Caco-2 (cell line): ENCODE data around the gene RFNG. TPM values are rescaled to one million over a fixed set of nuclear protein-coding genes. Genes with fewer than 3 reads are reported as not detected.

ENCODE experiments used
- BruUV-seq: library from RNA; stranded (reverse); fragments of 400-500 nt; replicated peaks from 2 replicates; lab custom pipeline; 2021; lab: Mats Ljungman, UMichigan
- CTCF ChIA-PET: fragments of 300-600 bp; sonication (Branson Sonifier 250); formaldehyde crosslinking; loops from one replicate; lab custom pipeline; 2022; ENCODE audit warnings: antibody characterized with exemption; lab: Charles Lee
- POLR2A ChIA-PET: fragments of 300-600 bp; sonication (Branson Sonifier 250); formaldehyde crosslinking; loops from one replicate; lab custom pipeline; 2022; ENCODE audit warnings: antibody characterized with exemption; lab: Charles Lee
- DNase-seq, 2 experiments: peaks; one replicate each; pipeline versions ENCODE4 v3.0.0 to v3.0.0-alpha.2; 2020 to 2022
- H3K27me3 ChIP-seq: replicated peaks from 2 replicates; pipeline ENCODE4 v1.6.0; 2011; ENCODE audit warnings: low read length; ENCODE audit not compliant: control insufficient read depth, insufficient read depth
- H3K36me3 ChIP-seq: 2 replicates; pipeline ENCODE4 v1.5.1; 2011; ENCODE audit warnings: low read length; ENCODE audit not compliant: control insufficient read depth, insufficient read depth
- H3K4me1 ChIP-seq: fragments of 250-450 bp; sonication (Bioruptor Pico); 2 replicates; pipeline ENCODE4 v1.5.1; 2020; ENCODE audit warnings: mild to moderate bottlenecking
- H3K4me3 ChIP-seq: 2 replicates; pipeline ENCODE4 v1.5.1; 2011; ENCODE audit warnings: low read depth, mild to moderate bottlenecking, control low read depth, low read length
- H3K9me3 ChIP-seq: fragments of 250-450 bp; sonication (Bioruptor Pico); 2 replicates; pipeline ENCODE4 v1.5.1; 2020; ENCODE audit warnings: mild to moderate bottlenecking, moderate library complexity
- H3K27ac Mint-ChIP-seq: one replicate; pipeline ENCODE4 v1.8.0; 2022; ENCODE audit warnings: mixed read lengths; ENCODE audit not compliant: unreplicated experiment
- H3K27me3 Mint-ChIP-seq: one replicate; pipeline ENCODE4 v1.8.0; 2022; ENCODE audit warnings: mixed read lengths; ENCODE audit not compliant: insufficient read depth, unreplicated experiment
- H3K36me3 Mint-ChIP-seq: one replicate; pipeline ENCODE4 v1.8.0; 2022; ENCODE audit warnings: mild to moderate bottlenecking, mixed read lengths; ENCODE audit not compliant: insufficient read depth, unreplicated experiment
- H3K4me1 Mint-ChIP-seq: one replicate; pipeline ENCODE4 v1.8.0; 2022; ENCODE audit warnings: low read depth, mixed read lengths; ENCODE audit not compliant: unreplicated experiment
- H3K4me3 Mint-ChIP-seq: one replicate; pipeline ENCODE4 v1.8.0; 2022; ENCODE audit warnings: mild to moderate bottlenecking, moderate library complexity, mixed read lengths; ENCODE audit not compliant: unreplicated experiment
- H3K9me3 Mint-ChIP-seq: one replicate; pipeline ENCODE4 v1.8.0; 2022; ENCODE audit warnings: mixed read lengths; ENCODE audit not compliant: unreplicated experiment
- CTCF ChIP-seq, 2 experiments: fragments of 200-600 bp in 1 of 2; IDR thresholded peaks; 1 replicate in 1 of 2; 2 replicates in 1 of 2; pipeline versions ENCODE4 v1.5.1 to v1.8.0; 2011 to 2022; ENCODE audit warnings: antibody characterized with exemption in 1 of 2, control low read depth in 1 of 2, inconsistent platforms in 1 of 2, low read depth in 1 of 2, low read length in 1 of 2, mild to moderate bottlenecking in 1 of 2, moderate library complexity in 1 of 2; ENCODE audit not compliant: insufficient read depth in 1 of 2, severe bottlenecking in 1 of 2, unreplicated experiment in 1 of 2
- intact Hi-C: fragments of 100-400 bp; cut with micrococcal nuclease; formaldehyde crosslinking; loops from one replicate; pipeline ENCODE4 v1.10.0; 2022; ENCODE audit not compliant: unreplicated experiment
- total RNA-seq: library from RNA; stranded (reverse); gene quantifications from 2 replicates; pipeline ENCODE4 v1.2.3, GENCODE V29; 2022

The RFNG gene
- total RNA-seq, 1 experiment from 2014 or later, result 35.5 TPM

- H3K9me3 Mint-ChIP-seq, result no peaks in the 10 kb centered on the region
- Histone ChIP-seq H3K4me1 (peaks cover 19% of the 10 kb centered on the region), H3K36me3 (no peaks in the 10 kb centered on the region; the same call in 1 of the 2 replicates), H3K27me3 (no peaks in the 10 kb centered on the region), H3K9me3 (no peaks in the 10 kb centered on the region), H3K4me3 (no peak overlapping the region)
- no peak for TF ChIP-seq CTCF (IDR thresholded peaks at IDR 0.05; ENCODE audit: insufficient read depth in 1 of 2, low read depth in 1 of 2, low read length in 1 of 2, severe bottlenecking in 1 of 2, unreplicated experiment in 1 of 2)
- peak; percentile 71 to 80 for DNase-seq
- peaks cover 17% of the 10 kb centered on the region for H3K36me3 Mint-ChIP-seq
- H3K4me3 Mint-ChIP-seq, result no peak overlapping the region
- ChIA-PET CTCF (interaction anchor here (0.6 to 1.9 kb wide), 2 partner anchors 16 to 88 kb away, joined by 3 to 9 read pairs; no protein-coding TSS in a partner anchor), POLR2A (interaction anchor here (0.6 to 2.3 kb wide), 2 partner anchors 19 to 20 kb away, joined by 3 to 9 read pairs; partner anchors contain the start of genes CENPX and LRRC45)
- BruUV-seq, result no TSS peak
- intact Hi-C loops, result no loop called here
- no peak overlapping the region for H3K27ac Mint-ChIP-seq
- no peaks in the 10 kb centered on the region for H3K27me3 Mint-ChIP-seq
- no peaks in the 10 kb centered on the region for H3K4me1 Mint-ChIP-seq
Measured at GRCh38 chr17:82003411-82004381, 47.9 kb downstream of the RFNG start.

- BruUV-seq, result no TSS peak
- Mint-ChIP-seq H3K27ac (peak overlapping the region; percentile 29), H3K9me3 (no peaks in the 10 kb centered on the region), H3K4me1 (no peaks in the 10 kb centered on the region), H3K36me3 (peaks cover 12% of the 10 kb centered on the region), H3K27me3 (no peaks in the 10 kb centered on the region), H3K4me3 (no peak overlapping the region)
- no peaks in the 10 kb centered on the region for H3K27me3 ChIP-seq
- ChIA-PET POLR2A (no interaction called here), CTCF (no interaction called here)
- no peak overlapping the region for H3K4me3 ChIP-seq
- no peak for TF ChIP-seq CTCF (IDR thresholded peaks at IDR 0.05; ENCODE audit: insufficient read depth in 1 of 2, low read depth in 1 of 2, low read length in 1 of 2, severe bottlenecking in 1 of 2, unreplicated experiment in 1 of 2)
- intact Hi-C loops, result no loop called here
- no peaks in the 10 kb centered on the region; the same call in 1 of the 2 replicates for H3K36me3 ChIP-seq
- peaks cover 19% of the 10 kb centered on the region for H3K4me1 ChIP-seq
- DNase-seq, result no peak
- H3K9me3 ChIP-seq, result no peaks in the 10 kb centered on the region
Measured at GRCh38 chr17:82001571-82002056, 50.0 kb downstream of the RFNG start.

GRCh38 chr17:82000803-82001570 lies 50.6 kb downstream of the RFNG start:
- H3K27me3 Mint-ChIP-seq, result no peaks in the 10 kb centered on the region
- ChIA-PET CTCF (no interaction called here), POLR2A (no interaction called here)
- H3K4me3 Mint-ChIP-seq, result no peak overlapping the region
- TF ChIP-seq CTCF (IDR thresholded peaks at IDR 0.05; ENCODE audit: insufficient read depth in 1 of 2, low read depth in 1 of 2, low read length in 1 of 2, severe bottlenecking in 1 of 2, unreplicated experiment in 1 of 2), result no peak
- peaks cover 12% of the 10 kb centered on the region for H3K36me3 Mint-ChIP-seq
- intact Hi-C loops, result no loop called here
- DNase-seq, result no peak
- no peaks in the 10 kb centered on the region for H3K9me3 Mint-ChIP-seq
- H3K9me3 ChIP-seq, result no peaks in the 10 kb centered on the region
- H3K27me3 ChIP-seq, result no peaks in the 10 kb centered on the region
- H3K36me3 ChIP-seq, result no peaks in the 10 kb centered on the region; the same call in 1 of the 2 replicates
- BruUV-seq, result no TSS peak
- peaks cover 19% of the 10 kb centered on the region for H3K4me1 ChIP-seq
- peak overlapping the region; percentile 70 for H3K27ac Mint-ChIP-seq
- H3K4me1 Mint-ChIP-seq, result no peaks in the 10 kb centered on the region
- H3K4me3 ChIP-seq, result no peak overlapping the region
